ENCODE results near the gene HOXA3.

- TF ChIP-seq CTCF (IDR thresholded peaks at IDR 0.05) (no peak), POLR2AphosphoS5 (IDR thresholded peaks at IDR 0.05; ENCODE audit: insufficient read depth in 1 of 2, low read depth in 1 of 2) (no peak), POLR2A (IDR thresholded peaks at IDR 0.05) (no peak)
Measured at GRCh38 chr7:27137640-27138315, 14.6 kb downstream of the HOXA3 start.
